HG02642 (cell line): Measurements from ENCODE around the gene TULP3.
A peak's percentile ranks its signal among the peaks of the same experiment; 100 is the strongest.
"Not testable (repeated sequence)": the region's sequence is repeated elsewhere in the genome, so short reads cannot be mapped to it uniquely, and the experiment has no call there.

Source experiments
- ATAC-seq: cut with Tn5 transposase; IDR thresholded peaks from one replicate; pipeline ENCODE4 v1.9.1; 2021; ENCODE audit warnings: mild to moderate bottlenecking; ENCODE audit not compliant: unreplicated experiment, poor library complexity

Gene TULP3

GRCh38 chr12:2890388-2891239 is at the start of gene TULP3:
Gene TULP3, plus strand, starts transcription at chr12:2890891. Its CDS starts 57 bp downstream, at chr12:2890948.
- peak; percentile 99 for ATAC-seq

- ATAC-seq: no peak
Observed at GRCh38 chr12:2841056-2841650, 49.5 kb upstream of the TULP3 start.

GRCh38 chr12:2842948-2843347 is 47.7 kb upstream of the TULP3 start:
- ATAC-seq: no peak

GRCh38 chr12:2844786-2845185 is 45.9 kb upstream of the TULP3 start:
- ATAC-seq: no peak

GRCh38 chr12:2845280-2845679 is 45.4 kb upstream of the TULP3 start:
- no peak for ATAC-seq

GRCh38 chr12:2851931-2852330 is 38.8 kb upstream of the TULP3 start:
- ATAC-seq: no peak

- no peak for ATAC-seq
Observed at GRCh38 chr12:2853626-2854025, 37.1 kb upstream of the TULP3 start.

- ATAC-seq: no peak
Observed at GRCh38 chr12:2854669-2855453, 35.8 kb upstream of the TULP3 start.

GRCh38 chr12:2855546-2855945 is 35.1 kb upstream of the TULP3 start:
- no peak for ATAC-seq

- no peak for ATAC-seq
Observed at GRCh38 chr12:2856051-2856450, 34.6 kb upstream of the TULP3 start.

- no peak for ATAC-seq
Observed at GRCh38 chr12:2857021-2857431, 33.7 kb upstream of the TULP3 start, which contains the start of gene TEX52. Gene TEX52, minus strand, starts transcription at chr12:2857039. Its CDS starts 13 bp downstream, at chr12:2857026.

GRCh38 chr12:2857576-2857975 is 33.1 kb upstream of the TULP3 start:
- ATAC-seq: no peak

GRCh38 chr12:2858334-2858733 is 32.4 kb upstream of the TULP3 start:
- no peak for ATAC-seq

- no peak for ATAC-seq
Observed at GRCh38 chr12:2858944-2859421, 31.7 kb upstream of the TULP3 start.

- no peak for ATAC-seq
Observed at GRCh38 chr12:2860170-2860569, 30.5 kb upstream of the TULP3 start.

- no peak for ATAC-seq
Observed at GRCh38 chr12:2862876-2863275, 27.8 kb upstream of the TULP3 start.

- ATAC-seq: not testable (repeated sequence)
Observed at GRCh38 chr12:2863402-2863801, 27.3 kb upstream of the TULP3 start.

- no peak for ATAC-seq
Observed at GRCh38 chr12:2864198-2864597, 26.5 kb upstream of the TULP3 start.

GRCh38 chr12:2868986-2869632 is 21.6 kb upstream of the TULP3 start:
- not testable (repeated sequence) for ATAC-seq

- peak; percentile 43 for ATAC-seq
Observed at GRCh38 chr12:2876431-2877046, 14.2 kb upstream of the TULP3 start.
